ENCODE results near the gene ZFAND4. TPM values are rescaled to one million over a fixed set of nuclear protein-coding genes. Genes with fewer than 3 reads are reported as not detected.
"Not testable (repeated sequence)": the region's sequence is repeated elsewhere in the genome, so short reads cannot be mapped to it uniquely, and the experiment has no call there.

ZFAND4 gene
- total RNA-seq, 1 donor from 2014 or later, result 12.2 TPM

GRCh38 chr10:45589868-45590267, 82.7 kb downstream of the ZFAND4 start:
- DNase-seq, result no peak

- DNase-seq, result no peak
Measured at GRCh38 chr10:45589009-45589408, 83.6 kb downstream of the ZFAND4 start.

GRCh38 chr10:45586028-45586824, 86.3 kb downstream of the ZFAND4 start:
- no peak for DNase-seq

- DNase-seq, result no peak
Measured at GRCh38 chr10:45585131-45585530, 87.4 kb downstream of the ZFAND4 start.

- no peak for DNase-seq
Measured at GRCh38 chr10:45582386-45582781, 90.2 kb downstream of the ZFAND4 start.

GRCh38 chr10:45581582-45582385, 90.8 kb downstream of the ZFAND4 start:
- DNase-seq, result no peak

- no peak for DNase-seq
Measured at GRCh38 chr10:45581216-45581549, 91.4 kb downstream of the ZFAND4 start.

- DNase-seq, result no peak
Measured at GRCh38 chr10:45580371-45581215, 92.0 kb downstream of the ZFAND4 start.

- DNase-seq, result no peak
Measured at GRCh38 chr10:45578384-45578971, 94.1 kb downstream of the ZFAND4 start.

GRCh38 chr10:45575966-45576597, 96.5 kb downstream of the ZFAND4 start:
- DNase-seq, result no peak

- DNase-seq, result not testable (repeated sequence)
Measured at GRCh38 chr10:45575032-45575761, 97.4 kb downstream of the ZFAND4 start.

GRCh38 chr10:45569471-45569870, 103.1 kb downstream of the ZFAND4 start:
- no peak for DNase-seq

- no peak for DNase-seq
Measured at GRCh38 chr10:45566415-45566814, 106.2 kb downstream of the ZFAND4 start.

Other genes with a start within 250 kb of the ZFAND4 start
- 31.5 TPM for gene WASHC2C, start 54.5 kb upstream of the ZFAND4 start, total RNA-seq
- gene AGAP4, start 174.7 kb upstream of the ZFAND4 start, total RNA-seq, result 6.1 TPM

Measured in occipital lobe (tissue), 2 donors.